Measurements from ENCODE around the gene KHDRBS2. TPM values are rescaled to one million over a fixed set of nuclear protein-coding genes. Genes with fewer than 3 reads are reported as not detected.

The KHDRBS2 gene
- total RNA-seq, 2 donors from 2014 or later, result 0.18 to 0.91 TPM

DNA sequence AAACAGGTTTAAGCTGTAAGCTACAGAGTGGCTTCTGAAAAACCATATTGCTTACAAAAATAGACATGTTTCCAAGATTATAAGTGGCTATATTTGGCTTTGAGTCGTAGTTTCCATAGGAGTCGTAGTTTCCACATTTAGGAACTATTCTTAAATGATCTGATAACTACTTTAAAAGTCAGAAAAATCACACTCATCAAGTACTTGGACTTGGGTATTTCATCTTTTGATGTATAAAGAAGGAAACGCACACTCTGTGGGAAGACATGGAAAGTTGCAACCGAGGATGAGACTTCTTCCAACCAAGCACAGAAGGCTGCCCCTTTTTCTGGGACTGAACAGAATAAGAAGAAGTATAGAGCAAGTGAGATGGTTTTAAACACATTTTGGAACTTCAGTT, 118.3 kb downstream of the KHDRBS2 start:
- Histone ChIP-seq H3K27ac (no peak overlapping the region), H3K4me3 (no peak overlapping the region), H3K4me1 (replicated peaks) (no peaks in the 10 kb centered on the region), H3K9me3 (no peaks in the 10 kb centered on the region), H3K27me3 (replicated peaks; ENCODE audit: insufficient read depth) (no peaks in the 10 kb centered on the region), H3K36me3 (no peaks in the 10 kb centered on the region)
- TF ChIP-seq POLR2AphosphoS5 (IDR thresholded peaks at IDR 0.05), result no peak
- no peak for TF ChIP-seq POLR2A (IDR thresholded peaks at IDR 0.05)
- TF ChIP-seq, protein P1, sequence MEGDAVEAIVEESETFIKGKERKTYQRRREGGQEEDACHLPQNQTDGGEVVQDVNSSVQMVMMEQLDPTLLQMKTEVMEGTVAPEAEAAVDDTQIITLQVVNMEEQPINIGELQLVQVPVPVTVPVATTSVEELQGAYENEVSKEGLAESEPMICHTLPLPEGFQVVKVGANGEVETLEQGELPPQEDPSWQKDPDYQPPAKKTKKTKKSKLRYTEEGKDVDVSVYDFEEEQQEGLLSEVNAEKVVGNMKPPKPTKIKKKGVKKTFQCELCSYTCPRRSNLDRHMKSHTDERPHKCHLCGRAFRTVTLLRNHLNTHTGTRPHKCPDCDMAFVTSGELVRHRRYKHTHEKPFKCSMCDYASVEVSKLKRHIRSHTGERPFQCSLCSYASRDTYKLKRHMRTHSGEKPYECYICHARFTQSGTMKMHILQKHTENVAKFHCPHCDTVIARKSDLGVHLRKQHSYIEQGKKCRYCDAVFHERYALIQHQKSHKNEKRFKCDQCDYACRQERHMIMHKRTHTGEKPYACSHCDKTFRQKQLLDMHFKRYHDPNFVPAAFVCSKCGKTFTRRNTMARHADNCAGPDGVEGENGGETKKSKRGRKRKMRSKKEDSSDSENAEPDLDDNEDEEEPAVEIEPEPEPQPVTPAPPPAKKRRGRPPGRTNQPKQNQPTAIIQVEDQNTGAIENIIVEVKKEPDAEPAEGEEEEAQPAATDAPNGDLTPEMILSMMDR (IDR thresholded peaks at IDR 0.05), result no peak
- 61% methylated on average over 4 of the region's 4 CpGs for WGBS
- DNase-seq (ENCODE audit: low spot score), result no peak
- intact Hi-C loops (cut with DNase I), result no loop called here

GRCh38 chr6:62162858-62163257, 123.2 kb downstream of the KHDRBS2 start:
- Histone ChIP-seq H3K4me1 (replicated peaks) (no peaks in the 10 kb centered on the region), H3K27ac (no peak overlapping the region), H3K27me3 (replicated peaks; ENCODE audit: insufficient read depth) (no peaks in the 10 kb centered on the region), H3K4me3 (no peak overlapping the region), H3K36me3 (no peaks in the 10 kb centered on the region), H3K9me3 (no peaks in the 10 kb centered on the region)
- intact Hi-C loops (cut with DNase I), result no loop called here
- DNase-seq (ENCODE audit: low spot score), result no peak
- 94% methylated on average over 4 of the region's 4 CpGs for WGBS
- TF ChIP-seq, protein P1 (IDR thresholded peaks at IDR 0.05), result no peak
- TF ChIP-seq POLR2A (IDR thresholded peaks at IDR 0.05) (no peak), POLR2AphosphoS5 (IDR thresholded peaks at IDR 0.05) (no peak)

- TF ChIP-seq, protein P1 (IDR thresholded peaks at IDR 0.05), result no peak
- TF ChIP-seq POLR2A (IDR thresholded peaks at IDR 0.05) (no peak), POLR2AphosphoS5 (IDR thresholded peaks at IDR 0.05) (no peak)
- intact Hi-C loops (cut with DNase I), result no loop called here
- Histone ChIP-seq H3K4me1 (replicated peaks) (no peaks in the 10 kb centered on the region), H3K36me3 (no peaks in the 10 kb centered on the region), H3K4me3 (no peak overlapping the region), H3K27me3 (replicated peaks; ENCODE audit: insufficient read depth) (no peaks in the 10 kb centered on the region), H3K27ac (no peak overlapping the region), H3K9me3 (no peaks in the 10 kb centered on the region)
- DNase-seq (ENCODE audit: low spot score), result no peak
- WGBS, result 91% methylated on average over 3 of the region's 3 CpGs
Measured at GRCh38 chr6:62152796-62153195, 133.2 kb downstream of the KHDRBS2 start.

GRCh38 chr6:62150048-62150663, 135.9 kb downstream of the KHDRBS2 start:
- Histone ChIP-seq H3K36me3 (no peaks in the 10 kb centered on the region), H3K4me1 (replicated peaks) (no peaks in the 10 kb centered on the region), H3K4me3 (no peak overlapping the region), H3K27ac (no peak overlapping the region), H3K27me3 (replicated peaks; ENCODE audit: insufficient read depth) (no peaks in the 10 kb centered on the region), H3K9me3 (no peaks in the 10 kb centered on the region)
- intact Hi-C loops (cut with DNase I), result no loop called here
- TF ChIP-seq, protein P1 (IDR thresholded peaks at IDR 0.05), result no peak
- no peak for TF ChIP-seq POLR2A (IDR thresholded peaks at IDR 0.05)
- no peak for TF ChIP-seq POLR2AphosphoS5 (IDR thresholded peaks at IDR 0.05)
- WGBS, result 67% methylated on average over 3 of the region's 3 CpGs
- DNase-seq (ENCODE audit: low spot score), result no peak
